HG03135 (cell line): ENCODE data around the gene COX4I2.
"Not testable (repeated sequence)": the region's sequence is repeated elsewhere in the genome, so short reads cannot be mapped to it uniquely, and the experiment has no call there.

Experiments
- ATAC-seq: cut with Tn5 transposase; IDR thresholded peaks from one replicate; pipeline ENCODE4 v1.9.1; 2021; ENCODE audit warnings: mild to moderate bottlenecking, moderate library complexity; ENCODE audit not compliant: unreplicated experiment

The COX4I2 gene

GRCh38 chr20:31648104-31648503 is 10.4 kb downstream of the COX4I2 start:
- not testable (repeated sequence) for ATAC-seq

- no peak for ATAC-seq
Observed at GRCh38 chr20:31652917-31653396, 15.2 kb downstream of the COX4I2 start.

GRCh38 chr20:31653561-31653960 is 15.8 kb downstream of the COX4I2 start:
- ATAC-seq = no peak

GRCh38 chr20:31654534-31654933 is 16.8 kb downstream of the COX4I2 start:
- ATAC-seq = no peak

DNA sequence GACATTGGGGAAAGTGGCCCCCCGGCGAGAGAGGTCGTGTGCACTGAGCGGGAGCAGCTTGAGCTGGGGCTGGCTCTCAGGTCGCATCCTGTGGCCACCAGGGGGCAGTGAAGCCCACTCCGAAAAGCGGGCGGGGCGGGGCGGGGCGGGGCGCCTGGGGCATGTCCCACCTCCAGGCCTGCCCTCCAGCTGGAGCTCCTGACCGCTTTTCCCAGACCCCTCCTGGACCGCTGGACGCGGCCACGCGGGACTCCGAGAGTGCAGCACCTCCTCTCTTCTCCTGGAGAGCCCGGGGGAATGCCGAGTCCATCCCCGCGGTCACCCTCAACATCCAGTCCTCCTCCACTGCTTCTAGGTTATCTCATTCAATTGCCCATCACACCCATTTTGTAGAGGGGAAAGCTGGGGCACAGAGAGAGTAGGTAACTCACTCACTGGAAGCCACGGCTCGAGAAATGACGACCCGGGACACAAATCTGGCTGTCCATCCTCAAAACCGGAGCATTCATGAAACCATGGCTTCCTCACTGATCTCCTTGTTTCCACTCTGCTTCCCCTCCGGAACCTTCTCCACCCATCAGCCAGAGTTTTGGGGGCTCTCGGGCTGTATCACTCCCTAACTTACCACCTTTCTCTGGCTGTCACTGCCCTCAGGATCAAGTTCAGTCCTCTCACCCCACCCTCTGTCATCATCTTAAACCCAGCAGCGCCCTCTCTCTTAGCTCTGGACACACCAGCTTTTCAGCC is 24.1 kb downstream of the COX4I2 start:
- peak; percentile 60 for ATAC-seq

DNA sequence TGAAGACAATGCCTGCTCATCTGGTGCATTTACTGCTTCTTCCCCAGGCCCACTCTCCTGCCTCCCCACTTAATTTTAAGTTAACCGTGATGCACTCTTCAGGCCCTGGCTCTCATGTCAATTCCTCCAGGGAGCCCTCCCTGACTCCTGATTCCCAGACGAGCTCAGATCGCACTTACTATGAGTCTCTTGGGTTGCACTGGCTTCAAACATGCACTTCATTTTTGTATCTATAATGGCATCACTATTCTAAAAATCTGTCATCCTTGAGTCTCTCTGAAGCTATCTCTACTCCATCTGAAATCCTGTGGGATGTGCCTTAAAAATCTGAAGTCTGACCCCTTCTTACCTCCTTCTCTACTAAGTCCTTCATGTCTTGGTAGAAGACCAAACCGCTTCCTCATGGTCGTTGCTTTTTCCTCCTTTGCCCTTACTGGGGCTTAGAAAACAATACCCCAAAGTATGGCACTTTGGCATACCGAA is 24.7 kb downstream of the COX4I2 start:
- no peak for ATAC-seq

GRCh38 chr20:31663524-31663837 is 25.8 kb downstream of the COX4I2 start:
- ATAC-seq = no peak

- ATAC-seq = no peak
Observed at GRCh38 chr20:31663838-31664695, 26.4 kb downstream of the COX4I2 start.

GRCh38 chr20:31664696-31665354 is 27.1 kb downstream of the COX4I2 start:
- ATAC-seq = no peak

GRCh38 chr20:31665753-31666152 is 28.0 kb downstream of the COX4I2 start:
- no peak for ATAC-seq

GRCh38 chr20:31666258-31667042 is 28.7 kb downstream of the COX4I2 start:
- ATAC-seq = no peak

GRCh38 chr20:31667315-31668285 is 29.9 kb downstream of the COX4I2 start:
- ATAC-seq = no peak

- not testable (repeated sequence) for ATAC-seq
Observed at GRCh38 chr20:31668944-31669343, 31.2 kb downstream of the COX4I2 start.

- ATAC-seq = no peak
Observed at GRCh38 chr20:31669876-31670275, 32.2 kb downstream of the COX4I2 start.

DNA sequence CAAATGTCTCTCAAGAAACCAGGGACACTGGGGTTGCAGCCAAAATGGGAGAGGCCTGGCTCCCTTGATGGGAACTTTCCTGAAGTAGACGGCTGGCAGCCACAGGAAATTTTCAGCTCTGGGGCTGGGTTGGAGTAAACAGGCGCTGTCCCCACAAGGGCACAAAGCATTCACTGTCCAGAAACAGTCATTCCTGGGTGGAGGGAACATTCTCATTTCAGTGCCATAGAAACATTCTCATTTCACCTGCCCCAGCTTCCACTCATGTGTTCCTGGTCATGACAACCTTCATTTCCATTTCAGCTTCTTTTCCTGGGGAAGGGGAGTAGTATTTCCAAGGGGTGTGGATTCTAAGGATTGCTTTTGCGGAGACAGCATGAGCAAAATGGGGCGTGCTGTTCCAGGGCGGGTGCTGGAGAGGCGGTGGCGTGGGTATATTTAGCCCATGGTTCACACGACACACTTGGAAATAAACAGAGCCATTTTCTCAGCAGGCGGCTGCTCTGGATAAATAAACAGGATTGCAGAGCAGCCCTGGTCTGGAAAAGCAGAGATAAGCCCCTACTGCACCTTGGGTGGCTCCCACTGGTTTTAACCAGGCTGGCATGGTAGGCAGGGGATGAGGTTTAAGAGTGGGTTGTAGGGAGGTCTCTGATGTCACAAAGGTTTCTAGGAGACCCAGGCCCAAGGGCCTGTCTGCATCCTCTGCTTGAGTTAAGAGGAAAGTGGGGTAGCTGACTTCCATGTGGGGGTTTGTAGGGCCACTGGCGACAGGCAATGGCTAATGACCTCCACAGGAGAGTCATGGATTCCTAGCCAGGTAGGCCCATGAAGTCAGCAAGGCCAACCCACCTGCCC is 32.9 kb downstream of the COX4I2 start:
- no peak for ATAC-seq

- ATAC-seq = no peak
Observed at GRCh38 chr20:31671324-31671723, 33.6 kb downstream of the COX4I2 start.

DNA sequence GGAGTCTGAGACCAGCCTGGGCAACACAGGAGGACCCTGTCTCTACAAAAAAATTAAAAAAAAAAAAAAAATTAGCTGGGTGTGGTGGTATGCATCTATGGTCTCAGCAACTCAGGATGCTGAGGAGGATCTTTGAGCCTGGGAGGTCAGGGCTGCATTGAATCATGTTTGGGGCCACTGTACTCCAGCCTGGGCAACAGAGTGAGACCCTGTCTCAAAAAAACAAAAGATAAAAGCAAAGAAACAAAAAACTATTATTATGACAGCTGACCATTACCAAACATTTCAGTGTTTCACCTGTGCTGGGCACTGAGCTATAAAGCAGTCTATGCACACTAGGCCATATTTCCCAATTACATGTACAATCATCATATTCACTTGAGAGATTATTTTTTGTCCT is 35.7 kb downstream of the COX4I2 start:
- no peak for ATAC-seq

DNA sequence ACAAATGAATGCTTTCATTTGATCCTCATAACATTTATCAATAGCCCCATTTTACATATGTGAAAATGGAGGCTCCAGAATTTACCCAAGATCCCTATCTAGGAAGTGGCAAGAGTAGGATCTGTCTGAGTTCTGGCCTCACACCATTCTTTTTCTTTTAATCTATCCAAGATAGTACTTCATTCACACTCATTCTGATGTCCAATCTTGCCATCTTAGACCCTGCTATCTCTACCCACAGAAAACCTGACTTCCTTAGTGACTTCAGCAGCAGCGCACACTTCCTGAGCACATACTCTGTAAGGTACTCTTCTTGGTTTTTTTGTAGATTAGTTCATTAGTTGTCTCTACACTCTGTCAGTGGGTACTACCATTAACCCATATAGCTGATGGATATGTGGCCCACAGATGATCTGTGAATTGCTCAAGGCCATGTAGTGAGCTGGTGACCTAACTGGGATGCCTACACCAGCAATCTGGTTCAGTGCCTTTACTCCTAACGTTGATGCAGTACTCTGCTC is 36.3 kb downstream of the COX4I2 start:
- no peak for ATAC-seq
